ENCODE measurements around the gene IFTAP. TPM values are rescaled to one million over a fixed set of nuclear protein-coding genes. Genes with fewer than 3 reads are reported as not detected.
"Not testable (repeated sequence)": the region's sequence is repeated elsewhere in the genome, so short reads cannot be mapped to it uniquely, and the experiment has no call there.

IFTAP gene
- total RNA-seq, 1 experiment from 2014 or later = 13.8 TPM

DNA sequence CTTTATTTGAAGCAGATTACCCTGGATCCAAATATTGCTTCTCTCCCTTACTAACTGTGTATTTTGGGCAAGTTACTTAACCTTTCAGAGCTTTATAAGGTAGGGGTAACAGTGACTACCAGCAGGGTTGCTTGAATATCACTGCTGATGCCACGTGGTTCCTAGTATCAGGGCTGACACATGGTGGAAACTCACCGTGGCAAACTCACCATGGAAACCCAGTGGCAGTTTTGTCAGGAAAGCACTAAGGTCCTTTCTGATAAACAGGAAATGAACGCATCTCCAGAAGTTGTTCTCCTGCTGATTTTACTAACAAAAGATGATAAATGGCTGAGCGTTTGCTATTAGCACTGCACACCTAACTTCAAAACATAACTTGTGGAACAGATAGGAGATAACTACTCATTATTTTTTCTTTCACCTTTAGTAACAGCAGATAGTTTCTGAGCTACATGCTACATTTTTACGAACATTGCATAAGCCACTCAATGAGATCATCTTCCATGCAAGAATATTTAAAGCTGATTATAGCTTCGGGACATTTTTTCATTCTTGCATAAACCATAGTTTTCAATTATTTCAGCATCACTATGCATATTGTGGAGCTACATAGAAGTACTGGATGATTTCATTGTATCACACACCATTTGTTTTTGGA is 63.4 kb downstream of the IFTAP start:
- ChIA-PET POLR2A (no interaction called here), CTCF (no interaction called here), RAD21 (ENCODE audit: low non-redundant PET in 1 of 2, low total read pairs in 2 of 2, uncharacterized antibody in 2 of 2, unreplicated experiment in 2 of 2) (no interaction called here)
- no TSS peak for BruUV-seq (replicated peaks)
- no peaks in the 10 kb centered on the region; a peak in 1 of 4 replicates for H3K9me3 ChIP-seq (ENCODE audit: control insufficient read depth in 1 of 2, insufficient read depth in 1 of 2, low read depth in 1 of 2, low read length in 2 of 2)
- DNase-seq (ENCODE audit: low read depth, low spot score) (no peak), ATAC-seq (no peak)
- H4K20me1 ChIP-seq (ENCODE audit: insufficient read depth) = no peaks in the 10 kb centered on the region
- H3K9me2 ChIP-seq (ENCODE audit: insufficient read depth) = no peaks in the 10 kb centered on the region
- TF ChIP-seq POLR2AphosphoS5 (IDR thresholded peaks at IDR 0.05; ENCODE audit: low read depth, low read length) = no peak
- no peak for TF ChIP-seq ELF1 (IDR thresholded peaks at IDR 0.05; ENCODE audit: borderline replicate concordance, low read depth)
- TF ChIP-seq JUND (IDR thresholded peaks at IDR 0.05) = no peak
- TF ChIP-seq SIN3A (IDR thresholded peaks at IDR 0.05; ENCODE audit: low read depth) = no peak
- TF ChIP-seq SP1 (IDR thresholded peaks at IDR 0.05; ENCODE audit: low read depth) = no peak
- no peak for TF ChIP-seq POLR2A (IDR thresholded peaks at IDR 0.05; ENCODE audit: borderline replicate concordance, extremely low read depth, insufficient read depth, insufficient read length)
- TF ChIP-seq ZFX (IDR thresholded peaks at IDR 0.05) = no peak
- TF ChIP-seq, protein P1, sequence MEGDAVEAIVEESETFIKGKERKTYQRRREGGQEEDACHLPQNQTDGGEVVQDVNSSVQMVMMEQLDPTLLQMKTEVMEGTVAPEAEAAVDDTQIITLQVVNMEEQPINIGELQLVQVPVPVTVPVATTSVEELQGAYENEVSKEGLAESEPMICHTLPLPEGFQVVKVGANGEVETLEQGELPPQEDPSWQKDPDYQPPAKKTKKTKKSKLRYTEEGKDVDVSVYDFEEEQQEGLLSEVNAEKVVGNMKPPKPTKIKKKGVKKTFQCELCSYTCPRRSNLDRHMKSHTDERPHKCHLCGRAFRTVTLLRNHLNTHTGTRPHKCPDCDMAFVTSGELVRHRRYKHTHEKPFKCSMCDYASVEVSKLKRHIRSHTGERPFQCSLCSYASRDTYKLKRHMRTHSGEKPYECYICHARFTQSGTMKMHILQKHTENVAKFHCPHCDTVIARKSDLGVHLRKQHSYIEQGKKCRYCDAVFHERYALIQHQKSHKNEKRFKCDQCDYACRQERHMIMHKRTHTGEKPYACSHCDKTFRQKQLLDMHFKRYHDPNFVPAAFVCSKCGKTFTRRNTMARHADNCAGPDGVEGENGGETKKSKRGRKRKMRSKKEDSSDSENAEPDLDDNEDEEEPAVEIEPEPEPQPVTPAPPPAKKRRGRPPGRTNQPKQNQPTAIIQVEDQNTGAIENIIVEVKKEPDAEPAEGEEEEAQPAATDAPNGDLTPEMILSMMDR (IDR thresholded peaks at IDR 0.05 in 2 of 3, conservative IDR thresholded peaks at IDR 0.05 in 1 of 3; ENCODE audit: borderline replicate concordance in 1 of 3, insufficient read depth in 1 of 3, low read depth in 2 of 3, low read length in 2 of 3) = no peak
- no peak for TF ChIP-seq SRF (IDR thresholded peaks at IDR 0.05; ENCODE audit: low read depth)
- no peak overlapping the region for H2AFZ ChIP-seq (ENCODE audit: low read depth, low read length, poor library complexity, severe bottlenecking)
- H3K4me2 ChIP-seq (ENCODE audit: low read length) = no peak overlapping the region
- no peaks in the 10 kb centered on the region for H3K36me3 ChIP-seq (ENCODE audit: control insufficient read depth in 1 of 2, insufficient read depth in 2 of 2, low read length in 2 of 2)
- no peaks in the 10 kb centered on the region for H3K4me1 ChIP-seq (ENCODE audit: control insufficient read depth in 1 of 2, insufficient read depth in 2 of 2, low read length in 2 of 2)
- no peak overlapping the region for H3K4me3 ChIP-seq (replicated peaks in 1 of 2; ENCODE audit: low read depth in 1 of 2, low read length in 2 of 2)
- no peaks in the 10 kb centered on the region for H3K27me3 ChIP-seq (ENCODE audit: insufficient read depth, low read length)
- H3K79me2 ChIP-seq (ENCODE audit: insufficient read depth, low read length) = no peaks in the 10 kb centered on the region
- no peak overlapping the region for H3K9ac ChIP-seq (ENCODE audit: low read length)
- no peak overlapping the region for H3K27ac ChIP-seq (ENCODE audit: low read depth, low read length)
- intact Hi-C loops (cut with micrococcal nuclease) = no loop called here

DNA sequence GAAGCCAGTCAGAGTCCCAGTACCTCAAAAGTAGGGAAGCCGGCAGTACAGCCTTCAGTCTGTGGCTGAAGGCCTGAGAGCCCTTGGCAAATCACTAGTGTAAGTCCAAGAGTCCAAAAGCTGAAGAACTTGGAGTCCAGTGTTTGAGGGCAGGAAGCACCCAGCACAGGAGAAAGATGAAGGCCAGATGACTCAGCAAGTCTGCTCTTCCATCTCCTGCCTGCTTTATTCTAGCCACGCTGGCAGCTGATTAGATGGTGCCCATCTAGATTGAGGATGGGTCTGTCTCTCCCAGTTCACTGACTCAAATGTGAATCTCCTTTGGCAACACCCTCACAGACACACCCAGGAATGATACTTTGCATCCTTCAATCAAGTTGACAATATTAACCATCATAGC is 67.1 kb downstream of the IFTAP start:
- RAD21 ChIA-PET (ENCODE audit: low non-redundant PET in 1 of 2, low total read pairs in 2 of 2, uncharacterized antibody in 2 of 2, unreplicated experiment in 2 of 2); intact Hi-C loops (cut with micrococcal nuclease); H3K9ac ChIP-seq (ENCODE audit: low read length); H3K4me1 ChIP-seq (ENCODE audit: control insufficient read depth in 1 of 2, insufficient read depth in 2 of 2, low read length in 2 of 2); H3K27me3 ChIP-seq (ENCODE audit: insufficient read depth, low read length); H3K9me2 ChIP-seq (ENCODE audit: insufficient read depth); BruUV-seq (replicated peaks); ATAC-seq; H3K4me3 ChIP-seq (replicated peaks in 1 of 2; ENCODE audit: low read depth in 1 of 2, low read length in 2 of 2); H3K27ac ChIP-seq (ENCODE audit: low read depth, low read length); H3K9me3 ChIP-seq (ENCODE audit: control insufficient read depth in 1 of 2, insufficient read depth in 1 of 2, low read depth in 1 of 2, low read length in 2 of 2); H4K20me1 ChIP-seq (ENCODE audit: insufficient read depth); H3K79me2 ChIP-seq (ENCODE audit: insufficient read depth, low read length); POLR2A ChIA-PET; DNase-seq (ENCODE audit: low read depth, low spot score); H3K36me3 ChIP-seq (ENCODE audit: control insufficient read depth in 1 of 2, insufficient read depth in 2 of 2, low read length in 2 of 2); H2AFZ ChIP-seq (ENCODE audit: low read depth, low read length, poor library complexity, severe bottlenecking); H3K4me2 ChIP-seq (ENCODE audit: low read length): not testable (repeated sequence)
- CTCF ChIA-PET = interaction anchor here (0.9 to 1.2 kb wide), 2 partner anchors 10 to 85 kb away, joined by 3 to 4 read pairs; no protein-coding TSS in a partner anchor
